GM19238 (cell line): ENCODE data around the gene PCDHGA4.
"Not testable (repeated sequence)": the region's sequence is repeated elsewhere in the genome, so short reads cannot be mapped to it uniquely, and the experiment has no call there.

Source experiments
- DNase-seq: peaks from one replicate; pipeline ENCODE4 v3.0.0; 2011; ENCODE audit warnings: low spot score; ENCODE audit not compliant: insufficient read length

Gene PCDHGA4

GRCh38 chr5:141349917-141350619 lies 4.8 kb upstream of the PCDHGA4 start, which contains the start of gene PCDHGB1:
Gene PCDHGB1 (plus strand): TSS chr5:141350099. CDS start chr5:141350261, 162 bp downstream.
- DNase-seq = peak; percentile 37

GRCh38 chr5:141351591-141351990 lies 3.2 kb upstream of the PCDHGA4 start:
- no peak for DNase-seq

- no peak for DNase-seq
These were observed 820 bp downstream of the PCDHGA4 start for GRCh38 chr5:141355641-141356040.

GRCh38 chr5:141356133-141356532 lies 1.3 kb downstream of the PCDHGA4 start:
- DNase-seq = no peak

GRCh38 chr5:141356950-141357349 lies 2.1 kb downstream of the PCDHGA4 start:
- no peak for DNase-seq

GRCh38 chr5:141359790-141360426 lies 5.1 kb downstream of the PCDHGA4 start, which contains the start of gene PCDHGB2:
Gene PCDHGB2 (plus strand): TSS chr5:141359994. CDS start chr5:141360136, 142 bp downstream.
- DNase-seq = no peak

- no peak for DNase-seq
These were observed 5.9 kb downstream of the PCDHGA4 start for GRCh38 chr5:141360685-141361084.

- DNase-seq = no peak
These were observed 7.9 kb downstream of the PCDHGA4 start for GRCh38 chr5:141362719-141363118.

GRCh38 chr5:141363952-141364660 lies 9.3 kb downstream of the PCDHGA4 start, which contains the start of gene PCDHGA5:
Gene PCDHGA5 (plus strand): TSS chr5:141364162. CDS start chr5:141364331, 169 bp downstream.
- no peak for DNase-seq

GRCh38 chr5:141366016-141366896 lies 11.4 kb downstream of the PCDHGA4 start:
- DNase-seq = no peak

GRCh38 chr5:141369994-141370848 lies 15.4 kb downstream of the PCDHGA4 start, which contains the start of gene PCDHGB3:
Gene PCDHGB3 (plus strand): TSS chr5:141370242. CDS start chr5:141370395, 153 bp downstream.
- DNase-seq = peak; percentile 21

GRCh38 chr5:141371572-141372475 lies 17.0 kb downstream of the PCDHGA4 start:
- no peak for DNase-seq

GRCh38 chr5:141373673-141374317 lies 19.0 kb downstream of the PCDHGA4 start, which contains the start of gene PCDHGA6:
Gene PCDHGA6 (plus strand): TSS chr5:141373891. CDS start chr5:141374084, 193 bp downstream.
- DNase-seq = no peak

- no peak for DNase-seq
These were observed 19.8 kb downstream of the PCDHGA4 start for GRCh38 chr5:141374627-141375026.

GRCh38 chr5:141375444-141376155 lies 20.8 kb downstream of the PCDHGA4 start:
- DNase-seq = not testable (repeated sequence)

GRCh38 chr5:141382469-141383294 lies 27.9 kb downstream of the PCDHGA4 start, which contains the start of gene PCDHGA7:
Gene PCDHGA7 (plus strand): TSS chr5:141382742. CDS start chr5:141382900, 158 bp downstream.
- DNase-seq = no peak

GRCh38 chr5:141383345-141383744 lies 28.5 kb downstream of the PCDHGA4 start:
- DNase-seq = no peak
